IMR-90 (cell line): ENCODE measurements around the gene DNAH17. TPM values are rescaled to one million over a fixed set of nuclear protein-coding genes. Genes with fewer than 3 reads are reported as not detected.

Source experiments
- ATAC-seq: fragments of 200-7000 bp; cut with Tn5 transposase; 2 replicates; pipeline ENCODE4 v1.9.1; 2020; ENCODE audit warnings: low read depth, mild to moderate bottlenecking, moderate library complexity
- BruUV-seq: library from RNA; stranded (reverse); fragments of 400-500 nt; replicated peaks from 2 replicates; lab custom pipeline; 2021; lab: Mats Ljungman, UMichigan
- CTCF ChIA-PET: fragments of 300-600 bp; formaldehyde crosslinking; extraction: SDS; loops from one replicate; lab custom pipeline; 2021; ENCODE audit warnings: antibody characterized with exemption; lab: Yijun Ruan, JAX
- POLR2A ChIA-PET: fragments of 300-600 bp; sonication (Branson Sonifier 250); formaldehyde crosslinking; loops from one replicate; lab custom pipeline; 2022; ENCODE audit warnings: antibody characterized with exemption; ENCODE audit not compliant: unreplicated experiment; lab: Charles Lee
- DNase-seq: peaks from one replicate; pipeline ENCODE4 v3.0.0; 2013
- H2AFZ ChIP-seq: replicated peaks from 2 replicates; pipeline ENCODE3; 2013; ENCODE audit warnings: low read length, mild to moderate bottlenecking; ENCODE audit not compliant: poor library complexity
- H2AK5ac ChIP-seq: 2 replicates; pipeline ENCODE4 v1.6.1; 2013; ENCODE audit warnings: low read depth, low read length, inconsistent platforms
- H2AK9ac ChIP-seq: replicated peaks from 2 replicates; pipeline ENCODE3; 2013; ENCODE audit warnings: mild to moderate bottlenecking, low read depth, low read length, moderate library complexity; ENCODE audit not compliant: poor library complexity
- H2BK120ac ChIP-seq: 2 replicates; pipeline ENCODE4 v1.6.1; 2013; ENCODE audit warnings: low read depth, low read length, inconsistent platforms
- H2BK15ac ChIP-seq: 3 replicates; pipeline ENCODE4 v1.6.1; 2013; ENCODE audit warnings: low read depth, low read length, inconsistent platforms
- H2BK20ac ChIP-seq: 2 replicates; pipeline ENCODE4 v1.6.1; 2013; ENCODE audit warnings: low read depth, mild to moderate bottlenecking, inconsistent platforms, low read length, moderate library complexity
- H2BK5ac ChIP-seq: 2 replicates; pipeline ENCODE4 v1.6.1; 2013; ENCODE audit warnings: mild to moderate bottlenecking, low read depth, low read length, inconsistent platforms; ENCODE audit not compliant: poor library complexity, severe bottlenecking
- H3K14ac ChIP-seq: replicated peaks from 2 replicates; pipeline ENCODE4 v1.6.1; 2013; ENCODE audit warnings: low read depth, low read length, inconsistent platforms
- H3K18ac ChIP-seq: 2 replicates; pipeline ENCODE4 v1.6.1; 2013; ENCODE audit warnings: low read depth, low read length, control low read depth
- H3K23ac ChIP-seq: 2 replicates; pipeline ENCODE4 v1.6.1; 2013; ENCODE audit warnings: low read depth, low read length, inconsistent platforms
- H3K27ac ChIP-seq: 2 replicates; pipeline ENCODE4 v1.5.1; 2013; ENCODE audit warnings: mild to moderate bottlenecking, control low read depth, low read length; ENCODE audit not compliant: insufficient read depth
- H3K27me3 ChIP-seq: 2 replicates; pipeline ENCODE4 v1.6.1; 2013; ENCODE audit warnings: low read length; ENCODE audit not compliant: control insufficient read depth, insufficient read depth
- H3K36me3 ChIP-seq: 2 replicates; pipeline ENCODE4 v1.6.1; 2013; ENCODE audit warnings: low read length, mixed read lengths; ENCODE audit not compliant: control insufficient read depth, insufficient read depth
- H3K4ac ChIP-seq: 2 replicates; pipeline ENCODE4 v1.6.1; 2013; ENCODE audit warnings: low read depth, low read length, inconsistent platforms
- H3K4me1 ChIP-seq: 2 replicates; pipeline ENCODE4 v1.6.1; 2013; ENCODE audit warnings: low read length, mixed read lengths; ENCODE audit not compliant: control insufficient read depth, insufficient read depth
- H3K4me2 ChIP-seq: 2 replicates; pipeline ENCODE4 v1.6.1; 2013; ENCODE audit warnings: low read depth, mild to moderate bottlenecking, control low read depth, low read length, moderate library complexity
- H3K4me3 ChIP-seq: 2 replicates; pipeline ENCODE4 v1.5.1; 2013; ENCODE audit warnings: low read depth, mild to moderate bottlenecking, control low read depth, low read length, moderate library complexity; ENCODE audit not compliant: insufficient read depth
- H3K56ac ChIP-seq: 2 replicates; pipeline ENCODE4 v1.6.1; 2013; ENCODE audit warnings: low read length, inconsistent platforms; ENCODE audit not compliant: insufficient read depth; ENCODE audit errors: extremely low read depth
- H3K79me1 ChIP-seq, 2 experiments: 2 replicates each; pipeline ENCODE4 v1.6.1; 2013; ENCODE audit warnings: low read length in 2 of 2, inconsistent platforms in 1 of 2, low read depth in 1 of 2
- H3K9ac ChIP-seq: 2 replicates; pipeline ENCODE4 v1.6.1; 2013; ENCODE audit warnings: low read depth, low read length, control low read depth
- H3K9me1 ChIP-seq: 2 replicates; pipeline ENCODE4 v1.6.1; 2013; ENCODE audit warnings: low read length, inconsistent platforms; ENCODE audit not compliant: insufficient read depth
- H3K9me3 ChIP-seq: 2 replicates; pipeline ENCODE4 v1.6.1; 2013; ENCODE audit warnings: low read length; ENCODE audit not compliant: control insufficient read depth, insufficient read depth
- H4K20me1 ChIP-seq: 2 replicates; pipeline ENCODE4 v1.6.1; 2013; ENCODE audit warnings: low read length, inconsistent platforms; ENCODE audit not compliant: insufficient read depth
- H4K5ac ChIP-seq: 2 replicates; pipeline ENCODE4 v1.6.1; 2013; ENCODE audit warnings: mild to moderate bottlenecking, low read depth, low read length, control low read depth
- H4K8ac ChIP-seq, 2 experiments: 2 replicates each; pipeline ENCODE4 v1.6.1; 2013; ENCODE audit warnings: low read depth in 2 of 2, low read length in 2 of 2, control low read depth in 1 of 2, inconsistent platforms in 1 of 2
- H4K91ac ChIP-seq: 2 replicates; pipeline ENCODE4 v1.6.1; 2013; ENCODE audit warnings: low read depth, low read length, inconsistent platforms; ENCODE audit not compliant: insufficient read depth
- CHD1 ChIP-seq: IDR thresholded peaks from 2 replicates; pipeline ENCODE4 v1.6.1; 2012; ENCODE audit warnings: low read depth, low read length, improper control_type of control experiment
- MAFK ChIP-seq: IDR thresholded peaks from 2 replicates; pipeline ENCODE4 v1.6.1; 2012; ENCODE audit warnings: low read depth, low read length, improper control_type of control experiment
- MAZ ChIP-seq: IDR thresholded peaks from 2 replicates; pipeline ENCODE4 v1.6.1; 2012; ENCODE audit warnings: low read depth, mild to moderate bottlenecking, low read length, improper control_type of control experiment, moderate library complexity, borderline replicate concordance
- MXI1 ChIP-seq: IDR thresholded peaks from 2 replicates; pipeline ENCODE4 v1.6.1; 2012; ENCODE audit warnings: low read depth, mild to moderate bottlenecking, low read length, moderate library complexity, borderline replicate concordance
- NFE2L2 ChIP-seq: fragments of 150-350 bp; IDR thresholded peaks from 2 replicates; pipeline ENCODE4 v1.6.1; 2016; ENCODE audit warnings: low read depth, mild to moderate bottlenecking, low read length
- POLR2A ChIP-seq: IDR thresholded peaks from 2 replicates; pipeline ENCODE4 v1.6.1; 2012; ENCODE audit warnings: mild to moderate bottlenecking, low read depth, low read length
- RAD21 ChIP-seq: IDR thresholded peaks from 2 replicates; pipeline ENCODE4 v1.6.1; 2012; ENCODE audit warnings: low read length, improper control_type of control experiment
- RCOR1 ChIP-seq: IDR thresholded peaks from 2 replicates; pipeline ENCODE4 v1.6.1; 2012; ENCODE audit warnings: mild to moderate bottlenecking, low read length, improper control_type of control experiment; ENCODE audit not compliant: insufficient replicate concordance
- SMC3 ChIP-seq: fragments of 150-350 bp; IDR thresholded peaks from 2 replicates; pipeline ENCODE4 v1.6.1; 2016; ENCODE audit warnings: low read depth, mild to moderate bottlenecking, antibody characterized with exemption, low read length, moderate library complexity
- WGBS, 2 experiments: methylation state at CpG; one replicate each; pipeline versions ENCODE4 v1.1.5 to v1.1.7; 2013; ENCODE audit warnings: missing lambda C conversion rate in 2 of 2; ENCODE audit not compliant: insufficient read length in 1 of 2; ENCODE audit errors: extremely low coverage in 2 of 2; 5-methylcytosine and 5-hydroxymethylcytosine counted together
- dilution Hi-C: fragments of 300-500 bp; cut with HindIII; formaldehyde crosslinking; loops from one replicate; pipeline ENCODE4 v1.14.3; 2018; ENCODE audit warnings: low sequenced_read_pairs; ENCODE audit not compliant: unreplicated experiment
- in situ Hi-C: fragments of 300-500 bp; cut with MboI; formaldehyde crosslinking; loops from 3 replicates; pipeline ENCODE4 v1.14.3; 2019; ENCODE audit warnings: low sequenced_read_pairs, inconsistent platforms, mixed read lengths
- intact Hi-C: fragments of 100-400 bp; cut with micrococcal nuclease; formaldehyde crosslinking; loops from 2 replicates; pipeline ENCODE4 v1.10.0; 2022
- polyA plus RNA-seq, 3 experiments: library from polyadenylated mRNA; depleted of rRNA; stranded (reverse); fragments of >200 nt; gene quantifications; 2 replicates each; pipeline ENCODE4 v1.2.3, GENCODE V29; 2012; ENCODE audit warnings: low replicate concordance in 1 of 3
- total RNA-seq: library from RNA; depleted of rRNA; stranded (reverse); fragments of >200 nt; gene quantifications from 2 replicates; pipeline ENCODE4 v1.2.3, GENCODE V29; 2012
- TF ChIP-seq, protein P1 (sequence below): conservative IDR thresholded peaks from 2 replicates; pipeline ENCODE4 v1.5.1; 2012; ENCODE audit warnings: mild to moderate bottlenecking, low read depth, low read length, improper control_type of control experiment
- TF ChIP-seq, protein P2 (sequence below): fragments of 150-350 bp; IDR thresholded peaks from 2 replicates; pipeline ENCODE4 v1.6.1; 2017; ENCODE audit warnings: mild to moderate bottlenecking, antibody characterized with exemption, low read length, low read depth
- TF ChIP-seq, protein P3 (sequence below): fragments of 150-350 bp; IDR thresholded peaks from 2 replicates; pipeline ENCODE4 v1.6.1; 2016; ENCODE audit warnings: low read depth, mild to moderate bottlenecking, low read length, moderate library complexity, borderline replicate concordance

The DNAH17 gene
- total and polyA plus RNA-seq, 2 of the 4 experiments (the other 2 are of a cell fraction), result not detected

DNA sequence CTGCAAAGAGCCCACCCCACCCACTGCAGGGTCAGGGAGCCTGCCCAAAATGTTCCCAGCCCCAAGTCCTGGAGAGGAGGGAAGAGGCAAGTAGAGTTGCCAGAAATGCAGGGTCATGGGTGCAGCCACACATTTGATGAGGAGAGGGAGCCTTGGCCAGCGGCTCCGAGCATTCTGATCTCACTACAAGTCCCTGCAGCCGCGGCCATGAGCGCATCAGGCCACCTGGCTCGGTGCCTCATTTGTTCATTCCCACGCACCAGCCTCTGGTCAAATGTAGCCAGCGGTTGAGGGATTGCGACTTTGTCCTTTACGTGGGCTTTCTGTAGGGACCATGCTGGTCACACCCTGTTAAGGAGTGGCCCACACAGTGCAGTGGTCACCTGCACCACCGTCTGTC is 150.1 kb downstream of the DNAH17 start:
- DNase-seq (no peak), ATAC-seq (no peak)
- Histone ChIP-seq H3K9me1 (peaks cover 3% of the 10 kb centered on the region; the same call in 1 of the 2 replicates), H3K23ac (no peak overlapping the region), H2BK15ac (no peak overlapping the region), H4K20me1 (peaks cover 8% of the 10 kb centered on the region; the same call in 1 of the 2 replicates), H3K56ac (no peak overlapping the region), H2AFZ (no peak overlapping the region), H3K27ac (no peak overlapping the region), H2AK5ac (no peak overlapping the region; the same call in 1 of the 2 replicates), H3K14ac (no peak overlapping the region), H2AK9ac (no peak overlapping the region), H3K9me3 (no peaks in the 10 kb centered on the region), H3K18ac (no peak overlapping the region), H4K5ac (no peak overlapping the region), H3K4ac (no peak overlapping the region), H3K79me1 (peaks cover 3 to 31% of the 10 kb centered on the region in 2 experiments; a peak in 3 of 4 replicates), H3K27me3 (no peaks in the 10 kb centered on the region), H2BK120ac (no peak overlapping the region), H4K8ac (no peak overlapping the region), H3K4me3 (no peak overlapping the region), H3K9ac (no peak overlapping the region), H3K4me2 (no peak overlapping the region), H3K4me1 (peaks cover 10% of the 10 kb centered on the region; the same call in 1 of the 2 replicates), H2BK20ac (no peak overlapping the region), H3K36me3 (peaks cover 46% of the 10 kb centered on the region), H2BK5ac (no peak overlapping the region), H4K91ac (no peak overlapping the region)
- CTCF ChIA-PET, result no interaction called here
- POLR2A ChIA-PET, result no interaction called here
- no peak for TF ChIP-seq MXI1
- no peak for TF ChIP-seq RCOR1
- TF ChIP-seq, protein P1, sequence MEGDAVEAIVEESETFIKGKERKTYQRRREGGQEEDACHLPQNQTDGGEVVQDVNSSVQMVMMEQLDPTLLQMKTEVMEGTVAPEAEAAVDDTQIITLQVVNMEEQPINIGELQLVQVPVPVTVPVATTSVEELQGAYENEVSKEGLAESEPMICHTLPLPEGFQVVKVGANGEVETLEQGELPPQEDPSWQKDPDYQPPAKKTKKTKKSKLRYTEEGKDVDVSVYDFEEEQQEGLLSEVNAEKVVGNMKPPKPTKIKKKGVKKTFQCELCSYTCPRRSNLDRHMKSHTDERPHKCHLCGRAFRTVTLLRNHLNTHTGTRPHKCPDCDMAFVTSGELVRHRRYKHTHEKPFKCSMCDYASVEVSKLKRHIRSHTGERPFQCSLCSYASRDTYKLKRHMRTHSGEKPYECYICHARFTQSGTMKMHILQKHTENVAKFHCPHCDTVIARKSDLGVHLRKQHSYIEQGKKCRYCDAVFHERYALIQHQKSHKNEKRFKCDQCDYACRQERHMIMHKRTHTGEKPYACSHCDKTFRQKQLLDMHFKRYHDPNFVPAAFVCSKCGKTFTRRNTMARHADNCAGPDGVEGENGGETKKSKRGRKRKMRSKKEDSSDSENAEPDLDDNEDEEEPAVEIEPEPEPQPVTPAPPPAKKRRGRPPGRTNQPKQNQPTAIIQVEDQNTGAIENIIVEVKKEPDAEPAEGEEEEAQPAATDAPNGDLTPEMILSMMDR, result no peak
- TF ChIP-seq MAZ, result no peak
- TF ChIP-seq, protein P2, sequence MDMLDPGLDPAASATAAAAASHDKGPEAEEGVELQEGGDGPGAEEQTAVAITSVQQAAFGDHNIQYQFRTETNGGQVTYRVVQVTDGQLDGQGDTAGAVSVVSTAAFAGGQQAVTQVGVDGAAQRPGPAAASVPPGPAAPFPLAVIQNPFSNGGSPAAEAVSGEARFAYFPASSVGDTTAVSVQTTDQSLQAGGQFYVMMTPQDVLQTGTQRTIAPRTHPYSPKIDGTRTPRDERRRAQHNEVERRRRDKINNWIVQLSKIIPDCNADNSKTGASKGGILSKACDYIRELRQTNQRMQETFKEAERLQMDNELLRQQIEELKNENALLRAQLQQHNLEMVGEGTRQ, result no peak
- TF ChIP-seq RAD21, result no peak
- TF ChIP-seq, protein P3, sequence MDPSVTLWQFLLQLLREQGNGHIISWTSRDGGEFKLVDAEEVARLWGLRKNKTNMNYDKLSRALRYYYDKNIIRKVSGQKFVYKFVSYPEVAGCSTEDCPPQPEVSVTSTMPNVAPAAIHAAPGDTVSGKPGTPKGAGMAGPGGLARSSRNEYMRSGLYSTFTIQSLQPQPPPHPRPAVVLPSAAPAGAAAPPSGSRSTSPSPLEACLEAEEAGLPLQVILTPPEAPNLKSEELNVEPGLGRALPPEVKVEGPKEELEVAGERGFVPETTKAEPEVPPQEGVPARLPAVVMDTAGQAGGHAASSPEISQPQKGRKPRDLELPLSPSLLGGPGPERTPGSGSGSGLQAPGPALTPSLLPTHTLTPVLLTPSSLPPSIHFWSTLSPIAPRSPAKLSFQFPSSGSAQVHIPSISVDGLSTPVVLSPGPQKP, result no peak
- no peak for TF ChIP-seq NFE2L2
- TF ChIP-seq POLR2A, result no peak
- TF ChIP-seq SMC3, result no peak
- no peak for TF ChIP-seq MAFK
- no peak for TF ChIP-seq CHD1
- in situ Hi-C loops, result loop anchor here (10.0 kb wide), 2 partner anchors 132 to 312 kb away; no protein-coding TSS in a partner anchor
- 91% methylated on average over 10 of the region's 11 CpGs; no CpG with 5 or more reads in 1 of the 2 experiments for WGBS, 2 experiments
- intact Hi-C loops, result no loop called here
- dilution Hi-C loops, result no loop called here
- BruUV-seq, result no TSS peak
